COLO829 (cell line): ENCODE results near the gene ASB1.

Experiments used
- DNase-seq: peaks from one replicate; pipeline ENCODE4 v3.0.0; 2012; ENCODE audit warnings: low spot score

The ASB1 gene

GRCh38 chr2:238494573-238494961, 67.8 kb downstream of the ASB1 start:
- no peak for DNase-seq

GRCh38 chr2:238495422-238495821, 68.7 kb downstream of the ASB1 start:
- DNase-seq: no peak

- DNase-seq: no peak
Measured at GRCh38 chr2:238496756-238497609, 70.3 kb downstream of the ASB1 start.

GRCh38 chr2:238497610-238498005, 70.9 kb downstream of the ASB1 start:
- no peak for DNase-seq

GRCh38 chr2:238498188-238498587, 71.5 kb downstream of the ASB1 start:
- no peak for DNase-seq

- no peak for DNase-seq
Measured at GRCh38 chr2:238498691-238499295, 72.1 kb downstream of the ASB1 start.

GRCh38 chr2:238499731-238500580, 73.2 kb downstream of the ASB1 start:
- DNase-seq: peak; percentile 16

- DNase-seq: no peak
Measured at GRCh38 chr2:238501311-238501710, 74.6 kb downstream of the ASB1 start.
